SK-N-MC (cell line): ENCODE measurements around the gene FRMD6.

ENCODE experiments used
- EZH2 ChIP-seq: fragments of 200-600 bp; sonication (generic); IDR thresholded peaks from one replicate; pipeline ENCODE4 v1.6.1; 2017; ENCODE audit warnings: antibody characterized with exemption
- POLR2AphosphoS5 ChIP-seq: IDR thresholded peaks from 2 replicates; pipeline ENCODE4 v1.6.1; 2012; ENCODE audit warnings: mild to moderate bottlenecking, low read depth, low read length, borderline replicate concordance

DNA sequence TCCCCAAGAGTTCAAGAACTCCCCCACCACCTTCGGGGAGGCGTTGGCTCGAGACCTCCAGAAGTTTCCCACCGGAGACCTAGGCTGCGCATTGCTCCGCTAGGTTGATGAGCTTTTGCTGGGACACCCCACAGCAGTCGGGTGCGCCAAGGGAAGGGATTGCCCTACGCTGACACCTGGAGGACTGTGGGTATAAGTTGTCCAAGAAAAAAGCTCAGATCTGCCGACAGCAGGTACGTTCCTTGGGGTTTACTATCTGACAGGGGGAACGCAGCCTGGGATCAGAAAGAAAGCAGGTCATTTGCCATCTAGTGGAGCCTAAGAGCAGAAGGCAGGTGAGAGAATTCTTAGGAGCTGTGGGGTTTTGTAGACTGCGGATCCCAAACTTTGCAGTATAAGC, 98.8 kb downstream of the FRMD6 start:
- no peak for TF ChIP-seq EZH2
- TF ChIP-seq POLR2AphosphoS5: no peak
